ENCODE measurements around the gene TMEM250. TPM values are rescaled to one million over a fixed set of nuclear protein-coding genes. Genes with fewer than 3 reads are reported as not detected.
"Not testable (repeated sequence)": the region's sequence is repeated elsewhere in the genome, so short reads cannot be mapped to it uniquely, and the experiment has no call there.

TMEM250 gene
- total RNA-seq, 3 donors from 2014 or later (not counting 1 experiment from before 2014, with no cell fraction given), result 19.5 to 34.3 (median 33.6) TPM

DNA sequence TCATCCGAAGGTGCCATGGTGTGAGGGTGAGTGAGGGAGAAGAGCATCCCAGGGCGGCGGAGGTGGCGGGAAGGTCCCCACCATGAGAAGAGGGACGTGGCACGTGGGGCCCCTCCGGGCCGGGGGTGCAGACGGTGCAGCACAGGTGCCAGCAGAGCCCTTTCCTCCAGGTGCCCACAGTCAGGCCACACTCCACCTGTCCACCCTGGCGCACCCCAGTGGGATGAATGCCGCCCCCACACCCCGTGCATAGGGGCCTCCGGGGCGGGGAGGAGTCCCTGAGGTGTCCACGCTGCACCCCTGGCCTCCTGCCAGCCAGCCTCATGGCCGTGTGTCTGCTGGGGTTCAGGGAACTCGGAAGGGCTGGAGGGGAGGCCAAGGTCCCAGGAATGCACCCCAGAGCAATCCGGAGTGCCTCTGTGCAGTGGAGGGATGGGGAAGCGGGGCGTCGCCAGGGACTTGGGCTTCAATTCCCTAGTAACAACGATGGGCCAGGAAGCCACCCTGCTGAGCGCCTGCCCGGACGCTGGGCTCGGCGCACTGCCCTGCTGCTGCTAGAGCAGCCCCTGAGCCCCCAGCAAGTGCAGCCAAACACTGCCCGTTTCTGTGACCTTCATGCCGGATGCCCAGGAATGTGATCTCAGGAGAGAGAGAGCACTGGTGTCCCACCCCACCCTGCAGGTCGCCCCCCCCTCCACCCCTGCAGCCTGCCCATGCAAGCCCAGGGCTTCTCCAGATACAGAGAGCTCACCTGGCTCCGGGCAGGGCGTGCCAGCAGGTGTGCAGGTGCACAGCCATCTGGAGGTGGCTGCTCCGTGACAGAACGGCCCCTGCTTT lies 14.8 kb downstream of the TMEM250 start:
- Mint-ChIP-seq H3K9me3 (no peaks in the 10 kb centered on the region), H3K36me3 (no peaks in the 10 kb centered on the region), H3K27me3 (ENCODE audit: low read depth in 2 of 2) (no peaks in the 10 kb centered on the region), H3K4me3 (no peak overlapping the region), H3K27ac (no peak overlapping the region), H3K4me1 (peaks cover 16 to 44% of the 10 kb centered on the region in 2 donors)
- intact Hi-C loops (cut with micrococcal nuclease), result no loop called here
- no peaks in the 10 kb centered on the region for H3K27me3 ChIP-seq (ENCODE audit: control insufficient read depth, insufficient read depth, low read length)
- no peaks in the 10 kb centered on the region for H3K9me3 ChIP-seq (ENCODE audit: control insufficient read depth, insufficient read depth, low read length)
- H3K27ac ChIP-seq (ENCODE audit: low read length), result no peak overlapping the region
- no peaks in the 10 kb centered on the region for H3K36me3 ChIP-seq (ENCODE audit: control insufficient read depth, insufficient read depth, low read length)
- ATAC-seq (no peak), DNase-seq (no peak)
- TF ChIP-seq, protein P1, sequence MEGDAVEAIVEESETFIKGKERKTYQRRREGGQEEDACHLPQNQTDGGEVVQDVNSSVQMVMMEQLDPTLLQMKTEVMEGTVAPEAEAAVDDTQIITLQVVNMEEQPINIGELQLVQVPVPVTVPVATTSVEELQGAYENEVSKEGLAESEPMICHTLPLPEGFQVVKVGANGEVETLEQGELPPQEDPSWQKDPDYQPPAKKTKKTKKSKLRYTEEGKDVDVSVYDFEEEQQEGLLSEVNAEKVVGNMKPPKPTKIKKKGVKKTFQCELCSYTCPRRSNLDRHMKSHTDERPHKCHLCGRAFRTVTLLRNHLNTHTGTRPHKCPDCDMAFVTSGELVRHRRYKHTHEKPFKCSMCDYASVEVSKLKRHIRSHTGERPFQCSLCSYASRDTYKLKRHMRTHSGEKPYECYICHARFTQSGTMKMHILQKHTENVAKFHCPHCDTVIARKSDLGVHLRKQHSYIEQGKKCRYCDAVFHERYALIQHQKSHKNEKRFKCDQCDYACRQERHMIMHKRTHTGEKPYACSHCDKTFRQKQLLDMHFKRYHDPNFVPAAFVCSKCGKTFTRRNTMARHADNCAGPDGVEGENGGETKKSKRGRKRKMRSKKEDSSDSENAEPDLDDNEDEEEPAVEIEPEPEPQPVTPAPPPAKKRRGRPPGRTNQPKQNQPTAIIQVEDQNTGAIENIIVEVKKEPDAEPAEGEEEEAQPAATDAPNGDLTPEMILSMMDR (IDR thresholded peaks at IDR 0.05), result no peak
- peaks cover 52% of the 10 kb centered on the region for H3K4me1 ChIP-seq (ENCODE audit: control insufficient read depth, insufficient read depth, low read length)
- 87% methylated on average over 33 of the region's 34 CpGs for WGBS (ENCODE audit: insufficient coverage)
- no peak overlapping the region for H3K4me3 ChIP-seq (ENCODE audit: low read length)

DNA sequence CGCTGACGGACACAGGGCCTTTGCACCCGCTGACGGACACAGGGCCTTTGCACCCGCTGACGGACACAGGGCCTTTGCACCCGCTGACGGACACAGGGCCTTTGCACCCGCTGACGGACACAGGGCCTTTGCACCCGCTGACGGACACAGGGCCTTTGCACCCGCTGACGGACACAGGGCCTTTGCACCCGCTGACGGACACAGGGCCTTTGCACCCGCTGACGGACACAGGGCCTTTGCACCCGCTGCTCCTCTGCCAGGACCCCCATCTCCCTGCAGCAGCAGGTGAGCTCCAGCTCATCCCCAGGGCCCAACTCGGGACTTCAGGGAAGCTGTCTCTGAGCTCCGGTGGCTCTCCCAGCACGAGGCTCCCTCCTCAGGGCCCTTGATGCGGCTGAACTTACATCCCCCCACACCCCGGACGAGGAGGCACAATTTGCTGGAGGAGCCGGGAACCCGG lies 17.0 kb downstream of the TMEM250 start:
- H3K4me3 Mint-ChIP-seq; H3K27me3 Mint-ChIP-seq (ENCODE audit: low read depth in 2 of 2); H3K4me3 ChIP-seq (ENCODE audit: low read length); H3K36me3 ChIP-seq (ENCODE audit: control insufficient read depth, insufficient read depth, low read length); H3K27ac Mint-ChIP-seq; H3K36me3 Mint-ChIP-seq; H3K27me3 ChIP-seq (ENCODE audit: control insufficient read depth, insufficient read depth, low read length); H3K9me3 Mint-ChIP-seq; intact Hi-C loops (cut with micrococcal nuclease); H3K9me3 ChIP-seq (ENCODE audit: control insufficient read depth, insufficient read depth, low read length); DNase-seq; H3K27ac ChIP-seq (ENCODE audit: low read length); ATAC-seq: not testable (repeated sequence)
- WGBS (ENCODE audit: insufficient coverage), result 86% methylated on average over 13 of the region's 27 CpGs
- peaks cover 12 to 36% of the 10 kb centered on the region in 2 donors for H3K4me1 Mint-ChIP-seq
- H3K4me1 ChIP-seq (ENCODE audit: control insufficient read depth, insufficient read depth, low read length), result peaks cover 37% of the 10 kb centered on the region

- TF ChIP-seq, protein P1 (IDR thresholded peaks at IDR 0.05), result no peak
- Histone ChIP-seq H3K36me3 (ENCODE audit: control insufficient read depth, insufficient read depth, low read length) (no peaks in the 10 kb centered on the region), H3K27me3 (ENCODE audit: control insufficient read depth, insufficient read depth, low read length) (no peaks in the 10 kb centered on the region), H3K4me3 (ENCODE audit: low read length) (no peak overlapping the region), H3K4me1 (ENCODE audit: control insufficient read depth, insufficient read depth, low read length) (peaks cover 37% of the 10 kb centered on the region), H3K27ac (ENCODE audit: low read length) (no peak overlapping the region), H3K9me3 (ENCODE audit: control insufficient read depth, insufficient read depth, low read length) (no peaks in the 10 kb centered on the region)
- Mint-ChIP-seq H3K27ac (no peak overlapping the region), H3K9me3 (no peaks in the 10 kb centered on the region), H3K4me1 (peaks cover 12 to 35% of the 10 kb centered on the region in 2 donors), H3K36me3 (no peaks in the 10 kb centered on the region), H3K27me3 (ENCODE audit: low read depth in 2 of 2) (no peaks in the 10 kb centered on the region), H3K4me3 (no peak overlapping the region)
- DNase-seq (no peak), ATAC-seq (no peak)
- 82% methylated on average over 22 of the region's 30 CpGs for WGBS (ENCODE audit: insufficient coverage)
- intact Hi-C loops (cut with micrococcal nuclease), result no loop called here
Measured at GRCh38 chr9:136100700-136101614, 17.7 kb downstream of the TMEM250 start.

DNA sequence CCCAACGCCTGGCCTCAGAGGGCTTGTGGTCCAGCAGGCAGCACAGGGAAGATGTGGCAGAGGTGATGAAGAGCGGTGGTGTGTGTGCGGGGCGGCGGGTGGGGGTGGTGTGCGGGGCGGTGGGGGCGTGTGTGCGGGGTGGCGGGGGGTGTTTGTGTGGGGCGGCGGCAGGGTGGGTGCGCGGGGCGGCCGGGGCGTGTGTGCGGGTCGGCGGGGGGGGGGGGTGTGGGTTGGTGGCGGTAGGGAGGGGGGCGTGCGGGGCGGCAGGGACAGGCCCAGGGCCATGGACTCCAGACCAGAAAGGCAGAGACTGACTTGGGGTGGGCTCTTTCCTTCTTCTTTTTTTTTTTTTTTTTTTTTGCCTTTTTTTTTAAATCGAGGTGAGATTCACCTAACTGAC lies 19.1 kb downstream of the TMEM250 start:
- no CpG with 5 or more reads among the region's 25 CpGs for WGBS (ENCODE audit: insufficient coverage)
- peaks cover 12 to 31% of the 10 kb centered on the region in 2 donors for H3K4me1 Mint-ChIP-seq
- no peaks in the 10 kb centered on the region for H3K27me3 Mint-ChIP-seq (ENCODE audit: low read depth in 2 of 2)
- no peaks in the 10 kb centered on the region for H3K9me3 ChIP-seq (ENCODE audit: control insufficient read depth, insufficient read depth, low read length)
- peaks cover 27% of the 10 kb centered on the region for H3K4me1 ChIP-seq (ENCODE audit: control insufficient read depth, insufficient read depth, low read length)
- no peaks in the 10 kb centered on the region for H3K27me3 ChIP-seq (ENCODE audit: control insufficient read depth, insufficient read depth, low read length)
- H3K27ac ChIP-seq (ENCODE audit: low read length), result peak overlapping the region; percentile 72
- H3K4me3 Mint-ChIP-seq, result peak overlapping the region; percentile 83
- H3K36me3 ChIP-seq (ENCODE audit: control insufficient read depth, insufficient read depth, low read length), result no peaks in the 10 kb centered on the region
- TF ChIP-seq, protein P1 (IDR thresholded peaks at IDR 0.05), result no peak
- H3K4me3 ChIP-seq (ENCODE audit: low read length), result no peak overlapping the region
- intact Hi-C loops (cut with micrococcal nuclease), result no loop called here
- H3K27ac Mint-ChIP-seq, result peak overlapping the region; percentile 88 to 94
- H3K9me3 Mint-ChIP-seq, result no peaks in the 10 kb centered on the region
- H3K36me3 Mint-ChIP-seq, result no peaks in the 10 kb centered on the region
- DNase-seq (no peak), ATAC-seq (no peak)

Data from natural killer cell (primary cell).